ENCODE results near the gene ECT2L.

ECT2L gene

GRCh38 chr6:138797806-138798446 is 2.0 kb downstream of the ECT2L start:
- no peak for DNase-seq
- in situ Hi-C loops (cut with HindIII; ENCODE audit: low pct_ligation_motif_present, low pct_unique_long_range_greater_than_20kb, low sequenced_read_pairs): no loop called here

- in situ Hi-C loops (cut with HindIII; ENCODE audit: low pct_ligation_motif_present, low pct_unique_long_range_greater_than_20kb, low sequenced_read_pairs): no loop called here
Measured at GRCh38 chr6:138800377-138801150, 4.7 kb downstream of the ECT2L start.

GRCh38 chr6:138803331-138803730 is 7.4 kb downstream of the ECT2L start:
- no peak for DNase-seq
- in situ Hi-C loops (cut with HindIII; ENCODE audit: low pct_ligation_motif_present, low pct_unique_long_range_greater_than_20kb, low sequenced_read_pairs): no loop called here

More at GRCh38 chr6:138800377-138801150, 4.7 kb downstream of the ECT2L start:
- DNase-seq: no peak

DNA sequence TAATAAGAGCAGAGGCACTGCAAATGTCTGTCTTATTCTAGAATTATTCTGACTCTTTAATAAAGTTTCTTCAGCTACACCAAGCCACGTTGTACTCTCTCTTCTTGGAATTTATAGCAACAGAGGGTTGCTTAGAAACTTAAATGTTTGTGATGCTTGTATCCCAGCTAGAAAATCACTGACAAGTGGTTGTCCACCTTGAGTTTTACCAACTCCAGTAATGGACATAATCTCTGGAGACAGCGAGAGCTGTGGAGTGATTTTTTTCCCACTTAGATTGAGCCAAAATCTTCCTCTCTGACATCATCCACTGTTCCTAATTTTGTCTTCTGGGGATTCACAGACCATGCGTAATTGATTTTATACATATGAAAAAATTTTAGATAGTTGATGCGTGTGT is 8.0 kb downstream of the ECT2L start:
- no peak for DNase-seq
- in situ Hi-C loops (cut with HindIII; ENCODE audit: low pct_ligation_motif_present, low pct_unique_long_range_greater_than_20kb, low sequenced_read_pairs): no loop called here

DNA sequence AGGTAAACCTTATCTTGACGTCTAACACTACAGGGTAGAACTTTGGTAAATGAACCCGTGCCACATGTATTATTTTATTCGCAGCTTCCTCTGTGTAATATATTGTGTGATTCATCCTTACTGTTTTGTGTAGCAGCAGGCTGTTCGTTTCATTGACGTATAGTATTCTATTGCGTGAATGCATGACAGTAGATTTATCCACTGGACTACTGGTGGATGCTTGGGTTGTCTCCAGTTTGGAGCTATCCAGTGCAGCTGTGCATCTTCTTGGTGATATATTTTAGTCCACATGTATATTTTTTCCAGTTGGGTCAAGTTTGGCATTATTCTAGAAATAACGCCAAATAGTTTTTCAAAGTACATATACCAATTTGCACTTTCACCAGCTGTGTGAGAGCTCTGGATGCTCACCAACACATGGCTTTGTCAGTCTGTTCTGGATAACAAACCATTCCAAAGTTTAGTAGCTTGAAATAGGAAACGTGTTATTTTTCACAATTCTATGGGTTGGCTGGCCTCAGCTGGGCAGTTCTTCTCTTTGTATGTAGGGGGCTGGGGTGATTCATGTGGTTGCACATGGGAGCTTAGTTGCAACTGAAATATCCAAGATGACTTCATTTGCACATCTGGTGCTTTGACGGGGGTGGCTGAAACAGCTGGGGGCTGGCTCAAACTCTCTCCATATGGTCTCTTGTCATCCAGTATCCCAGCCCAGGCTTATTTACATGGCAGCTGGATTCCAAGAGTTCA is 9.3 kb downstream of the ECT2L start:
- no peak for DNase-seq
- in situ Hi-C loops (cut with HindIII; ENCODE audit: low pct_ligation_motif_present, low pct_unique_long_range_greater_than_20kb, low sequenced_read_pairs): no loop called here

GRCh38 chr6:138806889-138807288 is 11.0 kb downstream of the ECT2L start:
- no peak for DNase-seq
- in situ Hi-C loops (cut with HindIII; ENCODE audit: low pct_ligation_motif_present, low pct_unique_long_range_greater_than_20kb, low sequenced_read_pairs): no loop called here

- no peak for DNase-seq
- in situ Hi-C loops (cut with HindIII; ENCODE audit: low pct_ligation_motif_present, low pct_unique_long_range_greater_than_20kb, low sequenced_read_pairs): no loop called here
Measured at GRCh38 chr6:138809677-138810076, 13.8 kb downstream of the ECT2L start.

DNA sequence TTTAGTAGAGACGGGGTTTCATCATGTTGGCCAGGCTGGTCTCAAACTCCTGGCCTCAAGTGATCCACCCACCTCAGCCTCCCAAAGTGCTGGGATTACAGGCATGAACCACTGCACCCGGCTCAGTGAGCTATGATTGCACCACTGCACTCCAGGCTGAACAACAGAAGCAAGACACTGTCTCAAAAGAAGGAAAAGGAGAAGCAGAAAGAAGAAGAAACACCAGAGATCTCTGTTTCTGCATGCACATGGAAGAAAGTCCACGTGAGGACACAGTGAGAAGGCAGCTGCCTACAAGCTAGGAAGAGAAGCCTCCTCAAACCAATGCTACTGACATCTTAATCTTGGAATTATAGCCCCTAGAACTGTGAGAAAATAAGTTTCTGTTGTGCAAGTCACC is 16.0 kb downstream of the ECT2L start:
- DNase-seq: no peak
- in situ Hi-C loops (cut with HindIII; ENCODE audit: low pct_ligation_motif_present, low pct_unique_long_range_greater_than_20kb, low sequenced_read_pairs): no loop called here

GRCh38 chr6:138814179-138814834 is 18.4 kb downstream of the ECT2L start:
- no peak for DNase-seq
- in situ Hi-C loops (cut with HindIII; ENCODE audit: low pct_ligation_motif_present, low pct_unique_long_range_greater_than_20kb, low sequenced_read_pairs): no loop called here

- no peak for DNase-seq
- in situ Hi-C loops (cut with HindIII; ENCODE audit: low pct_ligation_motif_present, low pct_unique_long_range_greater_than_20kb, low sequenced_read_pairs): no loop called here
Measured at GRCh38 chr6:138815221-138815620, 19.3 kb downstream of the ECT2L start.

DNA sequence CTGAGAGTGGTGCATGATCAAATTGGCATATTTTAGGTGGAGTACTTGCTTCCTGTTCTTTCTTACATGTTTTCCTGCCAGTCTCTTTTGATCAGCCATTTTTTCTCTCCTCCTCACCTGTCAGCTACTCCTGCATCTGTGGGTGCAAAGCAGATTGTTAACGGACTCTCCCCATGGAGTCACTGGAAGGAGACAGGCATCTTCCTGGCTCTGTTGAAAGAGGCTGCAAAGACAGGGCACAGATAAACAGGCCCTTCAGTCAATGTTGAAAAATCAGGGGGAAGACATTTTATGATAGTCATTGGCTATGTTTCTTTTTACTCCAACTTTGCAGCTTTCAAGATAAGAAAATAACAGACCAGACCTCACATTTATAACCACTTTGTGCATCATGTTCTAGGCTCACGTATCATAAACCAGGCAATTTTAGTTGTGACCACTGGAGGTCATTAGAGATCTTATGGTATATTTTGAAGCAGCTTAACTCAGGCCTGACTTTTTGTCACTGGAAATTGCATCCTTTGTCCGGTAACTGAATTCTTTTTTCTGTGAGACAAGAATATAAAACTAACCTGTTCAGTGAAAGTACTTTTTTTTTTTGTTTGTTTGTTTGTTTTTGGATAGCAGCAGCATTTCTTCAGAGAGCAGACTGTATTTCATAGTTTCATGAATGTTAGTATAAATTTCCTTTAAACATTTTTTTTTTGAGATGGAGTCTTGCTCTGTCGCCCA is 20.1 kb downstream of the ECT2L start:
- in situ Hi-C loops (cut with HindIII; ENCODE audit: low pct_ligation_motif_present, low pct_unique_long_range_greater_than_20kb, low sequenced_read_pairs): no loop called here
- DNase-seq: peak; percentile 64

DNA sequence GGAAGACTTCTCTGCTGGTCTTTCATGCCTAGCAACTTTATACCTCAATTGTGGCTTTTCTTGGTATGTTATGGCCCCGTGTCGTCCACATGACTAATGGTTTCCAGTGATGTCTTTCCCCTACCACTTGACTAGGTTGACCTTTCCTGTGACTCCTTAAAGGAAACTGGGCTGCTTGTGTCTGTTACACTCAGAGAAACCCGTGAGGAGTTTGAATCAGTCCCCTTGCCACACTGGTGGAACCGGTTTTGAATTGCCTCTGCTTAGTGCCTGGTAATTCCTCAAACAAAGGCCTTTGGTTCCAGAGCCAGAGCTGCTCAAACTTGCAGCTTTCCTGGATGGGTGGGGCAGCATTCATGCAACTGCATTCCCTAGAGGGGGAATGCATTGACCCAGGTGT is 21.9 kb downstream of the ECT2L start:
- in situ Hi-C loops (cut with HindIII; ENCODE audit: low pct_ligation_motif_present, low pct_unique_long_range_greater_than_20kb, low sequenced_read_pairs): no loop called here
- DNase-seq: no peak

DNA sequence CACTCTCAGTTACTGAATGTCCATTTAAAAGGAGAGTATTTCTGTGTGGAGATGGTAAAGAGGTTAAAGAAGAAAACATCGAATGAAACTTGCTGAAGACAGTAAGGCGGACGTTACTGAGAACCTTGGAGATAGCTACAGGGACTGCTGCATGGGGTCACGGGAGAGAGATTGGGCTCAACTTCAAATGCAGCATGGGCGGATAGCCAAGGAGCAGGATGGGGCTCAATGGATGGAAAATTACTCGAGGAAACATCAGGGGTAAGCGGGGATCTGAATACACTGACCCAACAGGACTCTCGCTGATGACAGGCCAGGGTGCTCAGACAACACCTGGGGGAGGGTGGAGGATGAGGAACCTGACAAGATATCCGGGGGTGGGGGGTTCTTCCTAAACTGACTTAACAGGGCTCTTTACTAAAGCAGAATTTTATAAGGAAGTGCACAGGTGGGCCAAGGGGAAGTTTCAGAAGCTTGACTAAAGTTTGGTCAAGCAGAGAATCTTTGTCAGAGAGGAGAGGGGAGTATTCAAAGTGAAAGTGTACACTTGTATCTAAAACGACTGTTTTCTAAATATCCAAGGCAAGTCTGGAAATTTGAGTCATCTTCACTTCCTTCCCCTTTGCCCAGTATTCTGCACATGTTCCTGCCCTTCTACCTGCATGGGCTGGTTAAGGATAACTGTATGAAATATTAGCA is 22.8 kb downstream of the ECT2L start:
- no peak for DNase-seq
- in situ Hi-C loops (cut with HindIII; ENCODE audit: low pct_ligation_motif_present, low pct_unique_long_range_greater_than_20kb, low sequenced_read_pairs): no loop called here

DNA sequence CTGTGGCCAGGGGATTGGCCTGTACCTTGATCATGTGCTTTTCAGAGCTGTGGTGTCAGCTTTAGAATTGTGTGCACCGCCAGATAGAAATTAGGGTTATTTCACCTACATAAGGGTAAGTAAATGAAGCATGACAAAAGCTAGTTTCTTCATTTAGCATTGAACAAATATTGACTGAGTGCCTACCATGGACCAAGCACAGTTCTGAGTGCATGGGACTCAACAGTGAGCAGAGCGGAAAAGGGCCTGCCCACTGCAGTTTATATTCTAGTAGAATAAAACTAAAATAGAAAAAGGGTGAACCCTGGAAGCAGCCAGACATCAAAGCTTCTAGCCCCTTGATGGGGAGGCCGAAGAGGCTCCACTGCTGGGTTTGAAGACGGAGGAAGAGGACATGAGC is 25.6 kb downstream of the ECT2L start:
- in situ Hi-C loops (cut with HindIII; ENCODE audit: low pct_ligation_motif_present, low pct_unique_long_range_greater_than_20kb, low sequenced_read_pairs): no loop called here
- DNase-seq: no peak

DNA sequence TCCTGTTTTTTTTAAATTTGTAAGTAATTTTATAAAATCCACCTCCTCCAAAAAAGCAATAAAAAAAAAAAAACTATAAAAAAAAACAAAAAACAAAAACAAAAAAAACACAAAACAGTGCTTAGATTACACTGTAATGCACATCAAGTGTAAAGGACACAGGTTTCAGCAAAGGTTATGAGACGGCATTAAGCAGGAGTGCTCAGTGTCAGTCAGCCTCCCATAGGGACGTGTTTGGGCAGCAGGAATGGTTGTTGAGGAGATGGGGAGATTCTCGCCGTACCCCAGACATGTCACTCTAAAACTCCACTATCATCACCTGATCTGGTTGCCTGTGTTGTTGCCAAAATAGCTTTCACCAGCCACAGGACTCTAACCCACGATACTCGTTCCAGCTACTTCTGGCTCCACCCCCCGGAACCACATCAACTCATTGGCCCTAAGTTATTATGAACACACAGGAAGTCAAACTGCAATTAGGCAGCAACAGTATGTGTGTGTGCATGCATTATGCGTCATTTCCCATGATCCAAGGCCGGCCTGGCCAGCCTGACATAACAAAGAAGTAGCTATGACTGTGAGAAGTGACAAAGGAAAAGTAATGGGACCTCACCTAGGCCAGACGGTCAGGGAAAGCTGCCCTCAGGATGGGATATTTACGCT is 28.7 kb downstream of the ECT2L start:
- DNase-seq: no peak
- in situ Hi-C loops (cut with HindIII; ENCODE audit: low pct_ligation_motif_present, low pct_unique_long_range_greater_than_20kb, low sequenced_read_pairs): no loop called here

- in situ Hi-C loops (cut with HindIII; ENCODE audit: low pct_ligation_motif_present, low pct_unique_long_range_greater_than_20kb, low sequenced_read_pairs): no loop called here
- no peak for DNase-seq
Measured at GRCh38 chr6:138830248-138830647, 34.4 kb downstream of the ECT2L start.

DNA sequence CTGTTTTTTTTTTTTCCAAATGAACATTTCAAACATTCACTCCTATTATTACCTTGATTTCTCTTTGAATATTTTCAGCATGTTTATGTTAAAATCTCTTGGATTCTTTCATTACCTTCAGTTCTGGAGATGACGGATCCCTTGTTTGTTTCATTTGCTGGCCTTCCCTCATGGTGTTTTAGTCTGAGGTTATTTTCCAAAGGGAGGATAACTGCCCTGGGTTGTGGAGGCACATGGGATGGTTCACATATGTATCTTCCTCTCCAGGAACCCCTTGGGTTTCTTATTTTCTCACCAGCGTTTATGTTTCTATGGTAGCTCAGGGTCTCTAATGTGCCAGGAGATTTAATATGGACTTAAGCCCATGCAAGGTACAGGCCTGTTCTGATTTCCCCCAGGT is 36.3 kb downstream of the ECT2L start:
- in situ Hi-C loops (cut with HindIII; ENCODE audit: low pct_ligation_motif_present, low pct_unique_long_range_greater_than_20kb, low sequenced_read_pairs): no loop called here

More for the DNA sequence above, 36.3 kb downstream of the ECT2L start:
- no peak for DNase-seq
